ENCODE measurements around the gene ACSS1. TPM values are rescaled to one million over a fixed set of nuclear protein-coding genes. Genes with fewer than 3 reads are reported as not detected.

ACSS1 gene
- total and polyA plus RNA-seq, 2 of the 8 experiments (the other 6 are each of a cell fraction or from before 2014, with no cell fraction given), result 2.6 to 3.4 TPM

DNA sequence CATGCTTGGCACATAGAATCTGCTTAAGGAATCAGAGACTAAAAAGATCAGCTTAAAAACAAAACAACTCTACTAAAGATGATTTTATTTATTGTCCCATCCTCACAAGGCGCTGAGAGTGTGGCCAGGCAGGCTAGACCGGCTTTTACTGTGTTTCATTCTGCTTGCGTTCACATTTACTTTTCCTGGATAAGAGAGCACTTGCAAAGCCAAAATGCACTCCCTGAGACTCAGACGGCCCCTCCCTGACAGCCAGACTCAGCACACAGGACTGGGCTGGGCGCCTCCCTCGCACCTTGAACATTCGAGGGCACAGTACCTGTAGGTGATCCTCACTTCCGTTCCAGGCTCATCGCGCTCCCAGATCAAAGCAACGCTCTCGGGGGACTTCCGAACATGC lies 10.2 kb downstream of the ACSS1 start (continued):
- TF ChIP-seq TCF12 (IDR thresholded peaks at IDR 0.05; ENCODE audit: low read depth, low read length) (no peak), KDM1A (IDR thresholded peaks at IDR 0.05; ENCODE audit: borderline replicate concordance, low read length) (no peak)
